Activated CD4-positive, CD25-positive, alpha-beta regulatory T cell treated with anti-CD3 and anti-CD28 coated beads, Interleukin-2, amount 50 U/mL, for 72 hours (primary cell): Measurements from ENCODE around the gene AGAP1.

ENCODE experiments used
- DNase-seq: peaks from one replicate; pipeline ENCODE4 v3.0.0; 2021

Gene AGAP1

GRCh38 chr2:235641956-235642355 lies 148.1 kb downstream of the AGAP1 start:
- no peak for DNase-seq

- no peak for DNase-seq
These were observed 148.7 kb downstream of the AGAP1 start for GRCh38 chr2:235642446-235643098.

GRCh38 chr2:235643680-235644511 lies 150.1 kb downstream of the AGAP1 start:
- DNase-seq: no peak

- DNase-seq: no peak
These were observed 153.4 kb downstream of the AGAP1 start for GRCh38 chr2:235647264-235647663.

- no peak for DNase-seq
These were observed 154.0 kb downstream of the AGAP1 start for GRCh38 chr2:235647877-235648276.

GRCh38 chr2:235649418-235649817 lies 155.6 kb downstream of the AGAP1 start:
- no peak for DNase-seq

GRCh38 chr2:235651643-235652042 lies 157.8 kb downstream of the AGAP1 start:
- no peak for DNase-seq

- DNase-seq: no peak
These were observed 160.4 kb downstream of the AGAP1 start for GRCh38 chr2:235654103-235654813.

GRCh38 chr2:235658351-235659174 lies 164.7 kb downstream of the AGAP1 start:
- no peak for DNase-seq

- DNase-seq: no peak
These were observed 166.0 kb downstream of the AGAP1 start for GRCh38 chr2:235659767-235660322.

- no peak for DNase-seq
These were observed 166.7 kb downstream of the AGAP1 start for GRCh38 chr2:235660484-235661082.

- DNase-seq: no peak
These were observed 167.5 kb downstream of the AGAP1 start for GRCh38 chr2:235661167-235661937.

GRCh38 chr2:235661952-235662351 lies 168.1 kb downstream of the AGAP1 start:
- DNase-seq: no peak

GRCh38 chr2:235663875-235664274 lies 170.0 kb downstream of the AGAP1 start:
- no peak for DNase-seq

GRCh38 chr2:235665661-235666212 lies 171.9 kb downstream of the AGAP1 start:
- DNase-seq: no peak

GRCh38 chr2:235666213-235666781 lies 172.5 kb downstream of the AGAP1 start:
- no peak for DNase-seq

- no peak for DNase-seq
These were observed 174.9 kb downstream of the AGAP1 start for GRCh38 chr2:235668782-235669181.

- no peak for DNase-seq
These were observed 175.5 kb downstream of the AGAP1 start for GRCh38 chr2:235669269-235669831.

- DNase-seq: no peak
These were observed 176.4 kb downstream of the AGAP1 start for GRCh38 chr2:235669983-235670962.
